NCI-H2196 (cell line): Measurements from ENCODE around the gene LSAMP.
A peak's percentile ranks its signal among the peaks of the same experiment; 100 is the strongest.
"Not testable (repeated sequence)": the region's sequence is repeated elsewhere in the genome, so short reads cannot be mapped to it uniquely, and the experiment has no call there.

ENCODE experiments used
- DNase-seq: peaks from one replicate; lab custom pipeline; 2025; ENCODE audit not compliant: unreplicated experiment; lab: John Stamatoyannopoulos, UW

The LSAMP gene

GRCh38 chr3:115819785-115820384 is 625.4 kb downstream of the LSAMP start:
- peak; percentile 87 for DNase-seq

- peak; percentile 88 for DNase-seq
These were observed 630.4 kb downstream of the LSAMP start for GRCh38 chr3:115814778-115815380.

- no peak for DNase-seq
These were observed 631.3 kb downstream of the LSAMP start for GRCh38 chr3:115814006-115814405.

- no peak for DNase-seq
These were observed 636.5 kb downstream of the LSAMP start for GRCh38 chr3:115808816-115809215.

GRCh38 chr3:115808244-115808643 is 637.0 kb downstream of the LSAMP start:
- DNase-seq = no peak

DNA sequence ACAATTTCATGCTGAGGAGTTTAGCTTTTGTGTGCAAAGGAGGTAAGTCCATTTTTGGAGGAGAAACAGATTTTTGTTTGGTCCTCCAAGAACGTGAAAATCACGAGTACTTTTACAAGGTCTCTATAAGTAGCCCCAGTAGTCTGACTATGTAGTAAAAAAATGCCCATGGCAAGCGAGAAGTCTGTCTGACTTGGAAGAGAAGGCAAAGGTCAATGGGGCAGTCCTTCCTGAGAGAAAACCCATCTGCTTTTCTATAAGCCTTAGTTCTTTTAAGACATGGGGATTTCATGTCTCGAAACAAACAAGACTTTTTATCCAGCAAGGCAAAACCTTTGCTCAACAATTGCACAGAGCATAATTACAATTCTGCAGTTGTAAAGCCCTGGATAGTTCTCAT is 638.8 kb downstream of the LSAMP start:
- no peak for DNase-seq

DNA sequence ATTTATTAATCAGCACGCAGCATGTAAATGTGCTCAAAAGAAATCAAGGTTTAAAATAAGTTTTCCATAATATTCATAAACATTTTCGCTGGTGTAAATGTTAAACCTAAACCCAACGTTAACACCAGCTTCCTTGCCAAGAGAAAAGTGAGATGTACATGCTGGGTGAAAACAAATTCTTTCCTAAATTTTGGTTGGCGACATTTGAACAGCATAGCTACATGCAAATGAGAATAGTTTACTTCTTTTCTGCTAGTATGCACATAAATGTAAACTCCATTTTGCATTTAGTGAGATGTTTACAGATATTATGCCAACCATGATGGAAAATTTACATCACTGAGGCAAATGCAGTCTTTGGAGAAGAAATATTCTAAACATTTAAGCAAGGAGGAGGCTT is 639.8 kb downstream of the LSAMP start:
- no peak for DNase-seq

DNA sequence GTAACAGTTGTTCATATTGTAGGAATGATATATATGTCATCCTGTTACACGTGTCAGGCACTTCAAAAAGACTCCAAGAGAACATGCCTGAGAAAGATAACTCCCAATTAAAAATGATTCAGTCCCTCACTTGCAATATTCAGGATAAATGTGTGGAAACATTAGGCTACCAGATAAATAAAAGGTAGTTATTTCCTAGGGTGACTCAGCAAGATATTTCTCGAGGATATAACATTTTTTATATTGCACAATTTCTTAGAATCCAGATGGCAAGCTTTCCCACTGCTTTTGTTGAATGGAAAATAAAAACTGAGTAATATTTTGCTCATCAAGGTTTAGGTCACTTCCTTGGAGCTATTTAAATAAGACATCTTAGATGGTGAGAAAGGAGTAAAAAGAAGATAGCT is 640.6 kb downstream of the LSAMP start:
- DNase-seq = no peak

DNA sequence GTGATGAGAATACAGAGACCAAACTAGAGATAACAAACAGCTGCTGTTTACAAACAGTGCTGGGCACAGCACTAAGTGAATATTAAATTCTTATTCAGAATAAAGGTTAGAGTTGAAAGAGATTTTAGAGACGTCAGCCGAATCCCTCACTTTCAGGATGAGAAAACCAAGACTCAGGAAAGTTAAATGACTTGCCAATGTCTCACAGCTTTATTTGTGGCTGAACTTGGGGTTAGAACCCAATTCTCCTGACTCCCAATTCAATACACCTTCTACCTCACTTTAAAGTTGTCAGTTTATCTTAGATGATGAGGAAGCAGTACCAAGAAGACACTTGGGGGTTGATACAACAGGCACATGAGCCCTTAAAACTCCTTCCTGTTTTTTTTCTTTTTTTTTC is 641.1 kb downstream of the LSAMP start:
- DNase-seq = no peak

DNA sequence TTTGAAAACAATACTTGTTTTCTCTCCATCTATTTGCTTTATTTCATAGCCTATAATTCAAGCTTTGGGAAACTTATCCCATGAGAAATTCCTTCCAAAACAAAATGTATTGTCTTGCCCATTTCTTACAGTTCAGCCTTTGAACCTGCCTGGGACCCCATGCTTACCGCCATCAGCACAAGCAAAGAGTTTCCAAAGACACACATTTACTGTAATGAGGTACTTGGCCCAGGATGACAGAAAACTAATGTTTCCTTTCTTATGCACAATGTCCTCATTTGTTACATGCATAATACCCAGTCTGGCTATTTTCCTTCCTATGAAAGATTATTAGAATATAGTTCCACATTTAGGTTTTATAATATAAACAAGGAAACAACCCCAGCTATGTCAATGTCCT is 641.6 kb downstream of the LSAMP start:
- no peak for DNase-seq

GRCh38 chr3:115800489-115801075 is 644.7 kb downstream of the LSAMP start:
- no peak for DNase-seq

GRCh38 chr3:115800065-115800464 is 645.2 kb downstream of the LSAMP start:
- DNase-seq = not testable (repeated sequence)

DNA sequence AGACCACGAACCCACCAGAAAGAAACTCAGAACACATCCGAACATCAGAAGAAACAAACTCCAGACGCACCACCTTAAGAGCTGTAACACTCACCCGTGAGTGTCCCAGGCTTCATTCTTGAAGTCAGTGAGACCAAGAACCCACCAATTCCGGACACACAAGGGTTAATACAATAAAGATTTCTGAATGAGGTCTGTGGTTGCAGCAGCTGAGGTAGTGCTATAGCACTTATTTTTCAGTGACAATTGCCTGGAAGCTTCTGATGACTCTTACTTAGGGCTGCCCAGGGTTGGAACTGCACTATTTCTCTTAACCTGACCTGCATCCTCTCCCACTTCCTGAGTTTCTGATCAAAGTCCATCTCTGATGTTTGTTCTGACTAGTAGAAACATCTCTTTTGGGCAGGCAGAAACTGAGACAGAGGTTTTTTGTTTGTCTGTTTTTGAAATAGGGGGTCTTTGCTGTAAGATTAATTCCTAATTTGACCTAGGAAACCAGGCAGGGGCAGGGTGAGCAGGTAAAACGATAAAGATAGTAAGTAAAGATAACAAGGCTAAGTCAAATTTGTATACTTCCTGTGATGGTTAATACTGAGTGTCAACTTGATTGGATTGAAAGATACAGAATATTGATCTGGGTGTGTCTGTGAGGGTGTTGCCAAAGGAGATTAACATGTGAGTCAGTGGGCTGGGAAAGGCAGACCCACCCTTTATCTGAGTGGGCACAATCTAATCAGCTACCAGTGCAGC is 652.9 kb downstream of the LSAMP start:
- DNase-seq = no peak

DNA sequence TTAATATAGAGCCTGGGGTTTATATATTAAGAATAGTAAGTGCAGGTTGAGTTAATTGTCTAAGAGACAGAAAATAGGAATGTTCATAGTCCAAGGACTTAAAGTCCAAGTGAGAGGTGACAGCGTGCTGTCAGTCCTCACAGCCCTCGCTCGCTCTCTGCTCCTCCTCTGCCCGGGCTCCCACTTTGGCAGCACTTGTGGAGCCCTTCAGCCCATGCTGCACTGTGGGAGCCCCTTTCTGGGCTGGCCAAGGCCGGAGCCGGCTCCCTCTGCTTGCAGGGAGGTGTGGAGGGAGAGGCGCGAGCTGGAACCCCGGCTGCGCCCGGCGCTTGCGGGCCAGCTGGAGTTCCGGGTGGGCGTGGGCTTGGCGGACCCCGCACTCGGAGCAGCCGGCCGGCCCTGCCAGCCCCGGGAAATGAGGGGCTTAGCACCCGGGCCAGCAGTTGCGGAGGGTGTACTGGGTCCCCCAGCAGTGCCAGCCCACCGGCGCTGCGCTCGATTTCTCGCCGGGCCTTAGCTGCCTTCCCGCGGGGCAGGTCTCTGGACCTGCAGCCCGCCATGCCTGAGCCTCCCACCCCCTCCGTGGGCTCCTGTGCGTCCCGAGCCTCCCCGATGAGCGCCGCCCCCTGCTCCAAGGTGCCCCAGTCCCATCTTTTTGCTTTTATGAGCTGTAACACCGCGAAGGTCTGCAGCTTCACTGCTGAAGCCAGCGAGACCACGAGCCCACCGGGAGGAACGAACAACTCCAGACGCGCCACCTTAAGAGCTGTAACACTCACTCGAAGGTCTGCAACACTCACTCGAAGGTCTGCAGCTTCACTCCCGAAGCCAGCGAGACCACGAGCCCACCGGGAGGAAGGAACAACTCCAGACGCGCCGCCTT is 653.8 kb downstream of the LSAMP start:
- DNase-seq = not testable (repeated sequence)

- no peak for DNase-seq
These were observed 654.5 kb downstream of the LSAMP start for GRCh38 chr3:115790759-115791158.

GRCh38 chr3:115789481-115789880 is 655.8 kb downstream of the LSAMP start:
- no peak for DNase-seq

DNA sequence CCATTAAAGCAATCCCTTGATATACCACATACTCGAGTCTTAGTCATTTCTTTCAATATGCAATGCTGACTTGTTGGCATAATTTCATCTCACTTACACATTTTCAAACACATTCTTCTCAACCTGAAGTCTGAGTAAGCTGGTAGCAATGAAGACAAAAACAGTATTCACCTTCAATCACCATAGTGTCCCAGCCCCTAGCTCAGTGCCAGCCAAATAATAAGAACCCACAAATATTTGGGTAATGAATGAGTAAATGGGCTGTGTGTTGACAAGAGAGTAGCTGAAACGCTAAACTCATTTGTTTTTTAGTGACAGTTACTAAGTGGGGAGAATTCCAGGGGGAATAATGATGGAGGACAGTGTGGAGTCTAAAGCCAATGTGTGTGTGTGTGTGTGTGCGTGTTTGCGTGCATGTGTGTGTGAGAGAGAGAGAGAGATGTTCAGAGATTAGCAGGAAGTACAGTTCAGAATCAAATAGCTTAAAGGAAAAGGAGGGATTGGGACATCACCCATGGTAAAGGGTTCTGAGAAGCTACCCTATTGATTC is 656.3 kb downstream of the LSAMP start:
- DNase-seq = no peak

- no peak for DNase-seq
These were observed 657.5 kb downstream of the LSAMP start for GRCh38 chr3:115787818-115788217.

DNA sequence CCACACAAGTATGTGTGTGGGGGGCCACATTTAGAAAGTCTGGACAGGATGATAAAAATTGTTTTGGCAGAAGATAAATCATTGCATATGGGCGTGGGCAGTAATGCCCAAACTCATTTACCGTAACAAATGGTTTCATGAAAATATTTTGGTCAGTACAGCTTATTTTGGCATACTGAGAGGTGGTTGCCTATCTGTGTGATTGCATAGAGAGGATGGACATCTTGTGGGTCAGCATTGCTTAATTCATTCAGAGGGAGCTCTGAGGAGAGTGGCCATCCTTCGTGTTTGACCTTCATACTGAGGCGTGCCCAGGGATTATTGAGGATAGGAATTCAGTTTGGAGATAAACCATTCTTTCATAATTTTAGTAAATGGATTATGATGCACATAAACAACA is 659.5 kb downstream of the LSAMP start:
- no peak for DNase-seq

GRCh38 chr3:115784739-115785536 is 660.3 kb downstream of the LSAMP start:
- no peak for DNase-seq
